Natural killer cell (primary cell): Measurements from ENCODE around the gene ZNF716. TPM values are rescaled to one million over a fixed set of nuclear protein-coding genes. Genes with fewer than 3 reads are reported as not detected.
"Not testable (repeated sequence)": the region's sequence is repeated elsewhere in the genome, so short reads cannot be mapped to it uniquely, and the experiment has no call there.

Experiments used
- ATAC-seq, 3 donors: fragments of 150-1000 bp in 2 of 3; fragments of 200-7000 bp in 1 of 3; cut with Tn5 transposase; 1 replicate in 1 of 3; 2 replicates in 2 of 3; pipeline ENCODE4 v1.10.0; 2021; ENCODE audit warnings: mild to moderate bottlenecking in 2 of 3, moderate library complexity in 2 of 3
- DNase-seq, 2 donors: peaks; one replicate each; pipeline versions ENCODE4 v3.0.0 to v3.0.0-alpha.2; 2013 to 2021; ENCODE audit warnings: mixed read lengths in 1 of 2
- H3K27ac ChIP-seq: one replicate; pipeline ENCODE4 v1.5.1; 2013; ENCODE audit warnings: mild to moderate bottlenecking, low read length
- H3K27me3 ChIP-seq: one replicate; pipeline ENCODE4 v1.6.1; 2013; ENCODE audit warnings: low read length; ENCODE audit not compliant: control insufficient read depth, insufficient read depth
- H3K36me3 ChIP-seq: one replicate; pipeline ENCODE4 v1.6.1; 2013; ENCODE audit warnings: low read length; ENCODE audit not compliant: control insufficient read depth, insufficient read depth
- H3K4me1 ChIP-seq: one replicate; pipeline ENCODE4 v1.6.1; 2013; ENCODE audit warnings: low read length; ENCODE audit not compliant: control insufficient read depth, insufficient read depth
- H3K4me3 ChIP-seq: one replicate; pipeline ENCODE4 v1.5.1; 2013; ENCODE audit warnings: low read length
- H3K9me3 ChIP-seq: one replicate; pipeline ENCODE4 v1.6.1; 2013; ENCODE audit warnings: low read length; ENCODE audit not compliant: control insufficient read depth, insufficient read depth
- H3K27ac Mint-ChIP-seq, 2 donors: one replicate each; pipeline ENCODE4 v1.8.0; 2022; ENCODE audit warnings: mild to moderate bottlenecking in 2 of 2, mixed read lengths in 2 of 2, moderate library complexity in 1 of 2
- H3K27me3 Mint-ChIP-seq, 2 donors: one replicate each; pipeline ENCODE4 v1.8.0; 2022; ENCODE audit warnings: low read depth in 2 of 2, mixed read lengths in 2 of 2
- H3K36me3 Mint-ChIP-seq: one replicate; pipeline ENCODE4 v1.8.0; 2022; ENCODE audit warnings: mixed read lengths
- H3K4me1 Mint-ChIP-seq, 2 donors: one replicate each; pipeline ENCODE4 v1.8.0; 2022; ENCODE audit warnings: mixed read lengths in 2 of 2
- H3K4me3 Mint-ChIP-seq: one replicate; pipeline ENCODE4 v1.8.0; 2022; ENCODE audit warnings: mild to moderate bottlenecking, moderate library complexity, mixed read lengths
- H3K9me3 Mint-ChIP-seq, 2 donors: one replicate each; pipeline ENCODE4 v1.8.0; 2022; ENCODE audit warnings: mixed read lengths in 2 of 2
- WGBS: methylation state at CpG from one replicate; pipeline ENCODE4 v1.1.7; 2013; ENCODE audit warnings: missing lambda C conversion rate; ENCODE audit not compliant: insufficient coverage; 5-methylcytosine and 5-hydroxymethylcytosine counted together
- intact Hi-C: fragments of 100-400 bp; cut with micrococcal nuclease; formaldehyde crosslinking; loops from one replicate; pipeline ENCODE4 v1.14.2; 2022
- total RNA-seq, 4 donors: library from RNA; stranded (reverse); fragments of 120-200 nt in 1 of 4; gene quantifications; one replicate each; pipeline versions ENCODE4 v1.2.3 to v1.2.4, GENCODE V29; 2013 to 2022
- TF ChIP-seq, protein P1 (sequence below): fragments of 200-600 bp; IDR thresholded peaks from one replicate; pipeline ENCODE4 v1.8.0; 2022; ENCODE audit warnings: antibody characterized with exemption

ZNF716 gene
- total RNA-seq, 3 donors from 2014 or later (not counting 1 experiment from before 2014, with no cell fraction given), result not detected

DNA sequence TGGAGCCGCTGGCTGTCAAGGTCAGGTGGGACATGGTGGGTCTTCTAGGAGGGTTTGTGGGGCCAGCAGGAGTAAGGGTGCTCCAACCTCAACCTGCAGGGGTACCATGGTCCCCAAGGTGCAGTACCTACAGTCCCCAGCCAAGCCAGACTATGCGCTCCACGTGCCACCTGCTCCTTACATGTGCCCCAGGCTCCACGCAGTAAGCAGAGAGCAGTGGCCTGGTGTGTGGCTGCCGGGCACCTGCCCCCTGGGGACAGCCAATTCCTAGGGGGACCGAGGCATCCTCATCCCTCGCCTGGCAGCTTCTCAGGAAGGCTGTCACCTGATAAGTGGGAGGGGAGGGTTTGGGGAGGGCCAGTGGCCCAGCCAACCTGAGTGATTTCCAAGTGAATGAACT, 11.7 kb upstream of the ZNF716 start:
- Histone ChIP-seq H3K4me1 (no peaks in the 10 kb centered on the region), H3K9me3 (peaks cover 45% of the 10 kb centered on the region), H3K4me3 (no peak overlapping the region), H3K27ac (no peak overlapping the region), H3K36me3 (no peaks in the 10 kb centered on the region), H3K27me3 (no peaks in the 10 kb centered on the region)
- TF ChIP-seq, protein P1, sequence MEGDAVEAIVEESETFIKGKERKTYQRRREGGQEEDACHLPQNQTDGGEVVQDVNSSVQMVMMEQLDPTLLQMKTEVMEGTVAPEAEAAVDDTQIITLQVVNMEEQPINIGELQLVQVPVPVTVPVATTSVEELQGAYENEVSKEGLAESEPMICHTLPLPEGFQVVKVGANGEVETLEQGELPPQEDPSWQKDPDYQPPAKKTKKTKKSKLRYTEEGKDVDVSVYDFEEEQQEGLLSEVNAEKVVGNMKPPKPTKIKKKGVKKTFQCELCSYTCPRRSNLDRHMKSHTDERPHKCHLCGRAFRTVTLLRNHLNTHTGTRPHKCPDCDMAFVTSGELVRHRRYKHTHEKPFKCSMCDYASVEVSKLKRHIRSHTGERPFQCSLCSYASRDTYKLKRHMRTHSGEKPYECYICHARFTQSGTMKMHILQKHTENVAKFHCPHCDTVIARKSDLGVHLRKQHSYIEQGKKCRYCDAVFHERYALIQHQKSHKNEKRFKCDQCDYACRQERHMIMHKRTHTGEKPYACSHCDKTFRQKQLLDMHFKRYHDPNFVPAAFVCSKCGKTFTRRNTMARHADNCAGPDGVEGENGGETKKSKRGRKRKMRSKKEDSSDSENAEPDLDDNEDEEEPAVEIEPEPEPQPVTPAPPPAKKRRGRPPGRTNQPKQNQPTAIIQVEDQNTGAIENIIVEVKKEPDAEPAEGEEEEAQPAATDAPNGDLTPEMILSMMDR, result no peak
- Mint-ChIP-seq H3K9me3 (peaks cover 9 to 16% of the 10 kb centered on the region in 2 donors), H3K4me1 (no peaks in the 10 kb centered on the region), H3K4me3 (no peak overlapping the region), H3K27ac (no peak overlapping the region), H3K27me3 (no peaks in the 10 kb centered on the region), H3K36me3 (no peaks in the 10 kb centered on the region)
- intact Hi-C loops, result no loop called here
- no peak for DNase-seq
- no peak for ATAC-seq
- 86% methylated on average over 7 of the region's 7 CpGs for WGBS

DNA sequence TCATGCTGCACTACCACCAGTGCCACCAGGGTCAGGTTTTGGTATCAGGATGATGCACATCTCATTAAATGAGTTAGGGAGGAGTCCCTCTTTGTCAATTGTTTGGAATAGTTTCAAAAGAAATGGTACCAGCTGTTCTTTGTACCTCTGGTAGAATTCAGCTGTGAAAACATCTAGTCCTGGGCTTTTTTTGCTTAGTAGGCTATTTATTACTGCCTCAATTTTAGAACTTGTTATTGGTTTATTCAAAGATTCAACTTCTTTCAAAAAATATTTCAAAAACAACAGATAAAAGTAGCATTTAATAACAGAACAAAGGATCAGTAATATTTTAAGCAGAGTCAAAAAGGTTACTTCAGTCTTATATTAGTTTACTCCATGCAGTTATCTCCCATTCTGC, 6.4 kb upstream of the ZNF716 start:
- ATAC-seq (no peak), DNase-seq (no peak)
- Mint-ChIP-seq H3K4me3 (no peak overlapping the region), H3K9me3 (peaks cover 9 to 12% of the 10 kb centered on the region in 2 donors), H3K36me3 (no peaks in the 10 kb centered on the region), H3K4me1 (no peaks in the 10 kb centered on the region), H3K27ac (no peak overlapping the region), H3K27me3 (no peaks in the 10 kb centered on the region)
- Histone ChIP-seq H3K36me3 (no peaks in the 10 kb centered on the region), H3K27ac (no peak overlapping the region), H3K9me3 (peaks cover 51% of the 10 kb centered on the region), H3K4me1 (no peaks in the 10 kb centered on the region), H3K4me3 (no peak overlapping the region), H3K27me3 (no peaks in the 10 kb centered on the region)
- intact Hi-C loops, result no loop called here
- TF ChIP-seq, protein P1, result no peak

- intact Hi-C loops, H3K4me3 ChIP-seq, ATAC-seq, H3K4me1 Mint-ChIP-seq, H3K27ac Mint-ChIP-seq, H3K27me3 Mint-ChIP-seq, H3K4me1 ChIP-seq, DNase-seq, H3K4me3 Mint-ChIP-seq, H3K36me3 ChIP-seq, H3K27ac ChIP-seq, H3K27me3 ChIP-seq: not testable (repeated sequence)
- H3K9me3 Mint-ChIP-seq, result peaks cover 19 to 21% of the 10 kb centered on the region in 2 donors
- H3K9me3 ChIP-seq, result peaks cover 28% of the 10 kb centered on the region
- 89% methylated on average over 3 of the region's 3 CpGs for WGBS
- H3K36me3 Mint-ChIP-seq, result peaks cover 30% of the 10 kb centered on the region
Measured at GRCh38 chr7:57469186-57469828, 19.3 kb downstream of the ZNF716 start.

GRCh38 chr7:57480304-57480703, 30.3 kb downstream of the ZNF716 start:
- H3K9me3 Mint-ChIP-seq, intact Hi-C loops, H3K27me3 Mint-ChIP-seq, DNase-seq, H3K4me1 Mint-ChIP-seq, ATAC-seq, H3K4me1 ChIP-seq, H3K4me3 ChIP-seq, H3K27ac Mint-ChIP-seq, H3K36me3 Mint-ChIP-seq, H3K27me3 ChIP-seq, H3K36me3 ChIP-seq, H3K4me3 Mint-ChIP-seq, H3K27ac ChIP-seq: not testable (repeated sequence)
- peaks cover 13% of the 10 kb centered on the region for H3K9me3 ChIP-seq

DNA sequence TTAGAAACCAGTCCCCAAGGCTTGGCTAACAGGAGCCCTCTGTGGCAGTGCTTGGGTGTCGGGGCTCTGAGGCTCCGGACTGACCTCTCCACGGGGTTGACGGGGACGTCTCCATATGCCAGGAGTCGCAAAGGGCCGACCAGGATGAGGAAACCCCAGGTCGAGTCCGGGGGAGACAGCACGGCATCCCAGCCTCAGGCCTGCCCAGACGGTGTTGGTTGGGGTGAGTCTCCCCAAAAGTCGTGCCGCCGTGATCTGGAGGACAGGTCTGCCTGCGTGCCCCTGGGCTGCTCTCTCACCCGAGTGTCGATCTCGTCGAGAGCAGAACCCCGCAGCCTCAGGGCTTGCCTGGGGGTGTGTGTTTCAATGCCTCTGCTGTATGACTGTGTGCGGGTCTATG, 35.0 kb downstream of the ZNF716 start:
- H3K4me3 ChIP-seq, H3K36me3 ChIP-seq, H3K27me3 Mint-ChIP-seq, H3K27ac Mint-ChIP-seq, intact Hi-C loops, DNase-seq, H3K4me1 ChIP-seq, H3K27ac ChIP-seq, H3K27me3 ChIP-seq, H3K4me3 Mint-ChIP-seq, ATAC-seq, H3K9me3 Mint-ChIP-seq, H3K36me3 Mint-ChIP-seq, H3K4me1 Mint-ChIP-seq: not testable (repeated sequence)
- WGBS, result 90% methylated on average over 21 of the region's 21 CpGs
- H3K9me3 ChIP-seq, result peaks cover 38% of the 10 kb centered on the region
